Testis (tissue), 2 donors: Measurements from ENCODE around the gene MRPL19.

Experiments
- CTCF ChIP-seq, 3 experiments: fragments of 450-650 bp in 2 of 3; fragments of 200-600 bp in 1 of 3; sonication (generic) in 1 of 3; IDR thresholded peaks; one replicate each; pipeline ENCODE4 v1.5.1; 2016 to 2019; ENCODE audit warnings: antibody characterized with exemption in 3 of 3, mild to moderate bottlenecking in 2 of 3, moderate library complexity in 1 of 3
- POLR2A ChIP-seq: fragments of 450-650 bp; IDR thresholded peaks from one replicate; pipeline ENCODE4 v1.6.1; 2017; ENCODE audit warnings: antibody characterized with exemption, mild to moderate bottlenecking, moderate library complexity

- peak; percentile 72 to 92 (median 80) for TF ChIP-seq CTCF (IDR thresholded peaks at IDR 0.05)
- TF ChIP-seq POLR2A, result no peak
Observed at GRCh38 chr2:75608684-75609333, 37.8 kb upstream of the MRPL19 start.
